Esophagus muscularis mucosa (tissue), 3 donors: ENCODE measurements around the gene THBS1.

ENCODE experiments used
- POLR2AphosphoS5 ChIP-seq, 2 donors: sonication (generic); formaldehyde crosslinking; IDR thresholded peaks; one replicate each; pipeline ENCODE4 v1.6.1; 2017; ENCODE audit warnings: antibody characterized with exemption in 2 of 2
- TF ChIP-seq, protein P1 (sequence below), 3 experiments: fragments of 200-600 bp in 2 of 3; fragments of 450-650 bp in 1 of 3; sonication (generic) in 2 of 3; IDR thresholded peaks; one replicate each; pipeline ENCODE4 v1.5.1; 2017 to 2019; ENCODE audit warnings: antibody characterized with exemption in 3 of 3, mild to moderate bottlenecking in 2 of 3, moderate library complexity in 1 of 3

DNA sequence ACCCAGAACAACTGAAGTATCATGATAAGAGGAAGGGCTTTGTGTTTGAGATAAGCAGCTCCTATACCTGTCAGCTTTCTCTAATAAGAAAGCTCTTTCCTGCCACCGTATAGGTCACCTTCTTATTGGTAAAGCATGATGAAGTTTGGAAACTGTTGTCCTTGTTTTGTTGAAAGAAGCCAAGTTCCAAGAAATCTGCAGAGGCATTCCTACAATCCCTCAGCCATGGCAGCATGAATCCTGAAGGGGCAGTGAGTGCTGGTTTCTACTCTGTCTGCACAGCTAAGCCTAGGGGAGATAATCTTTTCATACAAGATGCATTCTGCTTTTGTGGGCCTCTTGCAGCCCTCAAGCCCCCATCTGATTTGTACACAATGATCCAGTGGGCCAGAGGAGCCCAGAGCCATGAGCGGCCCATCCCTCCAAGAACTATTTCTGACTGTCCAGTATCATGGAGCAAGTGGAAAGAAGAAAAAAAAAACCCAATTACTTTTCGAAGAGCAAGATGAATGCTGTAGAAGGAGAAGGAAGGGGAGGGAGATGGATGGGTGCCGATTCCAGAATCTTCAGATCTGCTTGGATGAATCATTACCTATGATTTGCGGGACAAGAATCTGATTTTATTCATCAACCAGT is 1.9 kb upstream of the THBS1 start:
- TF ChIP-seq POLR2AphosphoS5 (IDR thresholded peaks at IDR 0.05): no peak
- TF ChIP-seq, protein P1, sequence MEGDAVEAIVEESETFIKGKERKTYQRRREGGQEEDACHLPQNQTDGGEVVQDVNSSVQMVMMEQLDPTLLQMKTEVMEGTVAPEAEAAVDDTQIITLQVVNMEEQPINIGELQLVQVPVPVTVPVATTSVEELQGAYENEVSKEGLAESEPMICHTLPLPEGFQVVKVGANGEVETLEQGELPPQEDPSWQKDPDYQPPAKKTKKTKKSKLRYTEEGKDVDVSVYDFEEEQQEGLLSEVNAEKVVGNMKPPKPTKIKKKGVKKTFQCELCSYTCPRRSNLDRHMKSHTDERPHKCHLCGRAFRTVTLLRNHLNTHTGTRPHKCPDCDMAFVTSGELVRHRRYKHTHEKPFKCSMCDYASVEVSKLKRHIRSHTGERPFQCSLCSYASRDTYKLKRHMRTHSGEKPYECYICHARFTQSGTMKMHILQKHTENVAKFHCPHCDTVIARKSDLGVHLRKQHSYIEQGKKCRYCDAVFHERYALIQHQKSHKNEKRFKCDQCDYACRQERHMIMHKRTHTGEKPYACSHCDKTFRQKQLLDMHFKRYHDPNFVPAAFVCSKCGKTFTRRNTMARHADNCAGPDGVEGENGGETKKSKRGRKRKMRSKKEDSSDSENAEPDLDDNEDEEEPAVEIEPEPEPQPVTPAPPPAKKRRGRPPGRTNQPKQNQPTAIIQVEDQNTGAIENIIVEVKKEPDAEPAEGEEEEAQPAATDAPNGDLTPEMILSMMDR (IDR thresholded peaks at IDR 0.05): peak in 1 of 3 experiments; percentile 41
